NCI-H146 treated with DMSO at 0.1 percent for 48 hours (cell line): ENCODE measurements around the gene TSEN34.
"Not testable (repeated sequence)": the region's sequence is repeated elsewhere in the genome, so short reads cannot be mapped to it uniquely, and the experiment has no call there.

Experiments used
- DNase-seq: peaks from one replicate; lab custom pipeline; 2025; ENCODE audit not compliant: unreplicated experiment; lab: John Stamatoyannopoulos, UW

Gene TSEN34

DNA sequence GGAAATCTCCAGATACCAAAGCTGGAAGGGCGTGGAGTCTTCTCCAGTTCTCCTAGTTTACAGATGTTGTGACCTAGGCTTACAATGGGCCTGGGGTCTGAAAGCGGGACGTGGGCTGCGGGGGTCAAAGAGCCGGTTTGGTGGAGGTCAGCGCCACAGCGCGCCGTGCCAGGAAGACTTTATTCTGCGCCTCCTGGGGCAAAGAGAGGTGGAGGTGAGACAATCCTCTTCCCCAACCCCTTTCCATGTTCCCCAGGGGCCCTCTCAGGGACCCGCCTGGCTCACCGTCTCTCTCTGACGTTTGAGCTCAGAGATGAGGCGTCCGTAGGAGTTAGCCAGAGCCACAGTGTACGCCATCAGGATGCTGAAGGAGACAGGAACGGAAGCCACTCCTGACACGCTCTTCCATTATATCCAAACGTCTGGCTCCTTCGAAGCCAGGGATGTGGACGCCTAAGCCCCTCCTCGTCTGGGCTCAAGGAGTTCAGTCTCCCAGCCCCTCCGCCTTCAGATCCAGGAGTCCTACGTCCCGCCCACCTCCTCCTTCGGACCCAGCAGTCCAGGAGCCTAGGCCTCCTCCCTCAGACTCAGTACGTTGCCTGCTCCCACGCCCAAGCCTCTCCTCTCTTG, 30.8 kb upstream of the TSEN34 start:
- peak; percentile 59 for DNase-seq

DNA sequence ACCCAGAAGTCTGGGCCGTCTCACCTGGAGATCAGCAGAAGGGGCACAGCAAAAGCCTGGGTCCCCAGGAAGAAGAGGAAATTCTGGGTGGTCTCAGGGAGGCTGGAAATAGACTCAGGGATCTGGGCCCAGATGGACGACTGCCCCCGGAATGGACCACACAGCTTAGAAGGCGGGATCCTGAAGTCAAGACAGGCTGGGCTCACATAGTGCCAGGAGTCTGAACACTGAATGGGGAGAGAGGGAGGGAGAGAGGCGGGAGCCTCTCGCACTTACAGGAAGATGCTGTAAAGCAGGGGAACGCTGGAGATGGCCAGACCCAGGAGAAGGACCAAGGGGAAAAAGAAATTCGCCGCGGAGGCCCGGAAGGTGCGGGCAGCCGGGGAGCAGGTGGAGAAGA, 30.3 kb upstream of the TSEN34 start:
- no peak for DNase-seq

DNA sequence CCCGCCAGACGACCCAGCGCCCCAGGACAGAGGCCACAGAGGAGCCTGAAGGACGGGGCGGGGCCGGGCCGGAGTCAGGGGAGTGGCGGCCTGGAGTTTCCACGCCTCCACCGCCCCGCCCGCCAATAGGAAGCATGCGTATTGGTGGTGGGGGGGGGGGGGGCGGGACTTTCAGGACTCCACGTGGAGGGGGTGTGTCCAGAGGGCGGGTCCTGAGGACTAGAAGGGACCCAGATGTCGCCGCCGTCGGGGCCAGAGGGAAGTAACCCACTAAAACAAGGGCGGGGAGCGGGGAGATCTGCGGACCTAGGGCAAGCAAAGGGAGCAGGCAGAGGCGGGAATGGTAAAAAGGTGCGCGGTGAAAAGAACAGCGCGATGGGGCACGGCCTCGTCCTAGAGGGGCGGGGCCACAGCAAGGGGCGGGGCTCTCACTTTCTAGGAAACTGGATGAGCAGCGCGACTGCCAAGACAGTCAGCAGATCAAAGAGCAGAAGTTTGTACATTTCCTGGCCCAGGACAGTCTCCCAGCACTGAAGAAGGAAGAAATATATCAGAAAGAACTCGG, 28.8 kb upstream of the TSEN34 start:
- DNase-seq = peak; percentile 49

DNA sequence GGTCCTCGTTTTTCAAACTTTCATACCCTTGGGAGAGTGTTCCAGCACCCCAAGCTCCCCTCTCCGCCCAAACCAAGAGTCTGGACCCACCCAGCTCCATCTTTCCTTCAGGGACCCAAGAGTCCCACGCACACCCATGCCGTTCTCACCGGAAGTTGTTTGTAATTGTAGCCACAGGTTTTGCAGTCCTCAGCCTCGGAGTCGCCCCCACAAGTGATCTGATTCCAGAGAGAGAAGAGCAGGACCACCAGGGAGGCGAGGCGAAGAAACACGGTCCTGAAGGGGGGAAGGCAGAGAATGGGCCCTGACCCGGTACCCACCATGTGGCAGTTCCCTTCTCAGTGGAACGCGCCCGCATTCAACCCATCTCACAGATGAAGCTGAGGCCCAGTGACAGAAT, 28.2 kb upstream of the TSEN34 start:
- no peak for DNase-seq

DNA sequence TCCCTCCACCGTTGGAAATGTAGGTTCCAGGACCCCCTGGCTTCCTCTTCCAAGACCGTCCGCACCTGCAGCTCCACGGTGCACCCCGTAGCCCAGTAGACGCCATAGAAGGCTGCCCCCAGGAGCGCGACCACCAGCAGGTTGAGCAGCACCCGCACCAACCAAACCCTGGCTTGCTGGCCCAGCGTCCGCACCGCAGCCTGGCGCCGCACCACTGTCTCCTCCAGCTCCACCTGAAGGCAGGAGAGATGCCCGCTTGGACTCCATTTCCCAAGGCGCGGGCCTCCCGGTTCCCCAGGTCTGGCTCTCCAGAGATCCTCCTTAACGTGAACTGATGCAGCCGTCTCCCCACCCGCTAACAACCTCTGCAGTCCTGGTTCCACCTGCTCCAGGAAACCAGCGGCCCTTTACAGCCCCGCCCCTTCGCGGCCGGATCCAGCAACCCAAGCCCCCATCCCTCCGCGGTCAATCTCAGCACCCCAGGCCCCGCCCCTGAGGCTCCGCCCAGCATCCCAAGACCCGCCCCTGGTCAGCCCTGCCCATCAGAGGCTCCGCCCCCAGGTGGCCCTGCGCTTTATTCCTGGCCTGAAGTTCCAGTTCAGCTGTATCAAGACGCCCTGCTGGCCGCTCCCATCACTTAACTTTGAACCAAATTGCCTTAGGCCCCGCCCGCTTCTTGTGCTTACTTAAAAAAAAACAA, 26.6 kb upstream of the TSEN34 start:
- DNase-seq = peak; percentile 58

DNA sequence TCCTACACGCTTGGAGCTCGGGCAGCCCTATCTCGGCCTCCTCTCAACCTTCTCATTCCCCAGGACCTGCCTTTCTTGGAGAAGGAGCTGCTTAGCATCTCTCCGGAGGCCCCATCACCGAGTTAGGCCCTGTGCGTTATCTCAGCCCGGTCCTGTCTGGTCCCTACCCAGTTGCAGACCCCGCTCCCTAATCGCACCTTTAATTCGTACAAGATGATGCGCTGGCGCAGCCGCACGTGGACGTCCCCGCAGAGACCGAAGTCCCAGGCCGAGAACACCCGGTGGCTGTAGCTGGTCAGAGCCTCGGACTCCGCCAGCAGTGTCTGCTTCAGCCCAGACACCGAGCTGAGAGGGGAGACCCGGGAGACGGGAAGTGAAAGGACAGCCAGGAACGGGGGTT, 25.9 kb upstream of the TSEN34 start:
- no peak for DNase-seq

DNA sequence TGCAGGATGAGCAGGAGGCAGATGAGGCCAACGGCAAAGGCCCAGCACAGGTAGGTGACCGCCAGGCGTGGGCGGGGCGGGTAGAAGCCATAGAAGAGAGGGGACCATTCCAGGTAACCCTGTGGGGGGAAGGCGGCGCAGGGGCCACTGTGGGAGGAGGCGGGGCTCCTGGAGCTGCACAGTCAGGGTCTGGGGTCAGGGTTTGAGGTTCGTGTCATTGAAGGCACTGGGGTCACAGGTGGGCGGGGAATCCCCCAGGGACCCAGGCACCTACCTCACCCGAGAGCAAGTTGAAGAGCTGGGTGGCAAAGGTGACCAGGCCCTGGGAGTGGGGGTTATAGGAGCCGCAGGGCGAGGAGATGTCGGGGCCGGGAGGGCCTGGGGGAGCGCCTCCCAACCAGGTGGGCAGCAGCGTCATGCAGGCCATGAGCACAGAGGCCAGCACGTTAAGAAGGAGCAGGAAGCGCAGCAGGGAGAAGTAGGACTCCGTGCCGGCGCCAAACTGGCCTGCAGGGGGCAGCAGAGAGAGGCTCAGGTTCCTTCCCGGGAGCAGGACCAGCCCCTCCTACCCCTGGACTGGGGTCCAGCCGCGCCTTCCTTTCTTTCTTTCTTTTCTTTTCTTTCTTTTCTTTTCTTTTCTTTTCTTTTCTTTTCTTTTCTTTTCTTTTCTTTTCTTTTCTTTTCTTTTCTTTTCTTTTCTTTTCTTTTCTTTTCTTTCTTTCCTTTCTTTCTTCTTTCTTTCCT, 22.8 kb upstream of the TSEN34 start:
- peak; percentile 69 for DNase-seq

DNA sequence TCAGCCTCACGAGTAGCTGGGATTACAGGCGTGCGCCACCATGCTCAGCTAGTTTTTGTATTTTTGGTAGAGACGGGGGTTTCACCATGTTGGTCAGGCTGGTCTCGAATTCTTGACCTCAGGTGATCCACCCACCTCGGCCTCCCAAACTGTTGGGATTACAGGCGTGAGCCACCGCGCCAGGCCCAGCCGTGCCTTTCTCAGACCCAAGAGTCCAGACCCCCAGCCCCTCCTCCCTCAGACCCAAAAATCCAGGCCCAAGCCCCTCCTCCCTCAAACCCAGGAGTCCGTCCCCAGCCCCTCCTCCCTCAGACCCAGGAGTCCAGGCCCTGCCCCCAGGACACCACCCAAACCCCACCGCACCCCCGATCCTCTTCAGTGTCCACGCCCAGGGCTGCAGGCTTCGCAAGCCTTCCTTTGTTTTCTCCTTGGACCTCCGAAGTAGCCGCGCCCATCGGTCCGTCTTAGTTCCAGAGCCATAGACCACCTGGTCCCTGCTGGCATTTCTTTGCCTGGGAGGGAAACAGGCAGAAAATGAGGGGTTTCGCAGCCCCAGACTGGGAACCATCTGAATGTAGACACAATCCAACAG, 21.9 kb upstream of the TSEN34 start:
- DNase-seq = no peak

DNA sequence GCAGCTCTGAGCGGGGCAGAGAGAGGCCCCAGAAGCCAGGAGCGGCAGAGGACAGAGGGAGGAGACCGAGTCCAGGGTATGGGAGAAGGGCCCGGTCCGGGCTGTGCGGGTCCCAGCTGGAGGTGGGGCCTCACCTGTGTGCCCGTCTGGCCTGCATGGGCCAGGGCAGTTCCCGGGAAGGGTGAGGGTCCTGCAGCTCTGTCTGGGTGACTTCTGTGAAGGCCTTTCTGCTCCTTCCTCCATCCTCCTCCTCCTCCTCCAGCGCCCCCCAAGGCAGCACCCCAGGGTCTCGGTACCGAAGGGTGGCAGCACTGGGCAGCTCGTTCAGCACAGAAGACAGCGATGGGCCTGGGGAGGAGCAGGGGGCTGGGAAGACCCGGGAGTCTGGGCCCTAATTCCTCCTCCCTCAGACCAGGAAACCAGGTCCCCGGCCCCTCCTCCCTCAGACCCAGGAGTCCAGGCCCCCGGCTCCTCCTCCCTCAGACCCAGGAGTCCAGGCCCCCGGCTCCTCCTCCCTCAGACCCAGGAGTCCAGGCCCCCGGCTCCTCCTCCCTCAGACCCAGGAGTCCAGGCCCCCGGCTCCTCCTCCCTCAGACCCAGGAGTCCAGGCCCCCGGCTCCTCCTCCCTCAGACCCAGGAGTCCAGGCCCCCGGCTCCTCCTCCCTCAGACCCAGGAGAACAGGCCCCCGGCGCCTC, 19.2 kb upstream of the TSEN34 start:
- DNase-seq = not testable (repeated sequence)

DNA sequence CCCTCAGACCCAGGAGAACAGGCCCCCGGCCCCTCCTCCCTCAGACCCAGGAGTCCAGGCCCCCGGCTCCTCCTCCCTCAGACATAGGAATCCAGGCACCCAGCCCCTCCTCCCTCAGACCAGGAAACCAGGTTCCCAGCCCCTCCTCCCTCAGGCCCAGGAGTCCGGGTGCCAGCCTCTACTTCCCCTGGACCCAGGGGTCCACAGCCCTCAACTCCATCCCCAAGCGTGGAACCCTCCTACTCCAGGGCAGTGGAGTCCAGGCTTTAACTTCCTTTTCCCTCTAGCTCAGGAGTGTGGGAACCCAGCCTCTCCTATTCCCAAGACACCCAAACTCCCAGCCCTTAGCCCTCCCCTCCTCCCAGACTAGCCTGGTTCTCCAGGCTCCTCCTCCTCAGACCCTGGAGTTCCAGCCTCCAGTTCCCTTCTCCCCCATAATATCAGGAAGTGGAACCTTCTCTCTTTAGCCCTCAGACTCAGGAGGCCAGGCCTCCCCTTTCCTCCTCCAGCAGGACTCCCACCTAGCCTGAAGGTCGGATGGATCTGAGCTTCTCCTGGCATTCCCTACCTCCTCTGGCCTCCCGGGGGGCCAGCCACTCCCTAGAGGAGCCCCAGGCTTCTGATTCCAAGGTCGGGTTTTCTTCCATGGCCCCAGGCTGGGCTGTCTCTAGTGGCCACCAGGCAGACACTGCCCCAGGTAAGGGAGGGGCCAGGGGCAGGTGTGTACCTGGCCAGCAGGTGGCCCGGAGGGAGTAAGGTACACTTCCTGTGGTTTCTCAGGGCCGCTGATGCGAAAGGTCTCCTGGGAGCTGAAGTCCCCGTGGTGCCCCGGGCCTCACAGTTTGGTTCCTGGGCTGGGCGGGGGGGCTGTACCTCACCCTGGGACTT, 18.4 kb upstream of the TSEN34 start, which contains the start of gene TMC4:
TMC4 (minus strand) TSS at position 690 of the 888 bp plus-strand sequence; CDS start at position 647, 43 bp downstream.
- peak; percentile 77 for DNase-seq

DNA sequence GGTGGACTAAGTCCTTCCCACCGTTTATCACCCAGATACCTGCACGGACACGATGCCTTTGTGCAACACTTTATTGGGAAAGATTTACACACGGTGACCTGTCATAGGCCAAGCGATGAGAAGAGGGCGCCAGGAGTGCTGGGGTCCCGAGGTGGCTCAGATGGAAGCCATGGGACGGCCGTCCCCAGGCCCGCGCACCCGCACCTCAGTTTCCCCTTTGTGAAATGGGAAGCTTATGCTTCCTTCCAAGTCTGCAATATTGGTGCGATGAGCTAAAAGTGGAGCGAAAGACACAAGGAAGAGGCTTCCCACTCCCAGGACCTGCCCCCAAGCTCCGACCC, 17.8 kb upstream of the TSEN34 start:
- DNase-seq = no peak

DNA sequence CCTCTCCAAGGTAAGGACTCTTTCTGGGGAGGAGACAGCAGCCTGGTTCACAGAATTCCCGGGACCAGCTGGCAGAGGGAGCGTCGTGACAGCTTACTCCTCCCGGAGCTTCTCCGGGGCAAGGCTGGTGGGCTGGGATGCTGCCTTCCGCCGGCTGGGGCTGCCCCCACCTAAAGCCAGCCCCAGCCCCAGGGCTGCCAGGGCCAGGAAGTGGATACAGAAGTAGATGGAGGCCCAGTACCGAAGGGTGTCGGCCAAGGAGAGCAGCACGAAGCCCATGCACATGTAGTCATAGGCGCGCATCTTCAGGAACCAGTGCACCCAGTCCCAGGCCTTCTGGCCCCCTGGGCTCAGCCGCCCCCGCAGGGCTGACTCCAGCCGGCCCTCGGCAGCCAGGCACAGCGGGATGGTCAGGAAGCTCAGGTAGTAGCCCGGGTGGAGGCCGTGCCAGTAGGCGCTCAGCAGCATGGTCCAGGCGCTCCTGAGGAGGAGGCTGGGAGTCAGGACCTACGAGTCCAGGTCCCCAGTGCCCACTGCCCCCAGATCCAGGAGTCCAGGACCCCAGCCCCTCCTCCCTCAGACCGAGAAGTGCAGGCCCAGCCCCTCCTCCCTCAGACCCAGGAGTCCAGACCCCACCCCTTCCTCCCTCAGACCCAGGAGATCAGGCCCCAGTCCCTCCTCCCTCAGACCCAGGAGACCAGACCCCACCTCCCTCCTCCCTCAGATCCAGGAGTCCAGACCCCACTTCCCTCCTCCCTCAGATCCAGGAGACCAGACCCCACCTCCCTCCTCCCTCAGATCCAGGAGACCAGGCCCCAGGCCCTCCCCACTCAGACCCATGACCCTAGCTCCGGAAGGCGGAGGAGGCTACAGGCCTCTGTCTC, 16.9 kb upstream of the TSEN34 start:
- DNase-seq = no peak

DNA sequence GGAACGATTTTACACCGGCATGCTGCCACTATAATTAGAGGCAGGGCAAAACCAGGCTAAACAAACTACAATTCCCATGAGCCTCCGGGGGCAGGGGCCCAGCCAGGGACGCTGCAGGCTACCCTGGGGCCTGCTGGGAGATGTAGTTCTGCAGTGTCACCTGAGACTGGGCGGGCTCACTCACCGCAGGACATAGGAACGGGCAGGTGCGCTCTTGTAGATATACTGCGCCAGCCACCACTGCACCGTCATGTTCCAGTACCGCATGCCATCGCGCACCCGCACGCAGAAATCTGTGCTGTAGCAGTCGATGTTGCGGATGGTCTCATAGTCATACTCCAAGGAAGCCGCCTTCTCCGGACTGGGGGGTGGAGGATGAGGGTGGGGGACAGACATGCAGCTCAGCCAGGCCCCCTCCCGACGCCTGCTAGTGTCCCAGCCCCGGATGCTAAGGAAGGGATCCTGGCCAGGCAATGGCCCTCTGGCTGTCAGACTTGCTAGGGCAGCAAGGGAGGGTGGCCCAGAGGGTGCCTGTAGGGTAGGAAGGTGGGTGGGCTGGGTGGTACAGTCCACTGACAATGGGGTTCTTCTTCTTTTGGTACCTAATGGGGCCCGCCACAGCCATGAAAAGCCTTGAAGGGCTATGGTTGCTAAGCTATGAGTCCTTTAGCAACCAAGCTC, 12.4 kb upstream of the TSEN34 start:
- no peak for DNase-seq

DNA sequence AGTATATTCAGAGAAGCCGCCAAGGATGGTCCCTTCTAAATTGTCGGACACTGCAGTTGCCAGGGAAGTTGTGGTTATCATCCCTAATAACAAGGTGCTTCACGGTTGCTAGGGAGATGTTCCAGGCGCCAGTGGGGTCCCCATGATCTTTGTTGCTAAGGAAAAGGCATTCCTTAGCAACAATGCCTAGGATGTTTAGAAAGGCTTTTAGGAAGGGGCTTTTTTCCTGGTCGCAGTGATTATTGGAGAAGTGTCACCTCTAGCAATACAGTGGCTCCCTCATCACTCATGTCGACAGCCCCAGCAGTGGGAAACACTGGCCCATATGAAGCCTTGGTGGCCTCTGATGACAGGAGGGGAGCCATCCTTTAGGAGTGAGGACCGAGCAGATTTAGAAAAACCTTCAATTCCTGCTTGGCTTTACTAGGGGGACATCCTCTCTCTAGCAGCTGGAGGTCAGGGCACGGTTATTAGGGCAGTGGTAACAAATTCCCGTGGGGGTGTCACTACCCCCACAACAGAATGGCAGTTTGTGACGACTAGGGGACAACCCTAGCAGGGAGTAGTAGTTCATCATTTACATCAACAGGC, 11.8 kb upstream of the TSEN34 start:
- DNase-seq = no peak

DNA sequence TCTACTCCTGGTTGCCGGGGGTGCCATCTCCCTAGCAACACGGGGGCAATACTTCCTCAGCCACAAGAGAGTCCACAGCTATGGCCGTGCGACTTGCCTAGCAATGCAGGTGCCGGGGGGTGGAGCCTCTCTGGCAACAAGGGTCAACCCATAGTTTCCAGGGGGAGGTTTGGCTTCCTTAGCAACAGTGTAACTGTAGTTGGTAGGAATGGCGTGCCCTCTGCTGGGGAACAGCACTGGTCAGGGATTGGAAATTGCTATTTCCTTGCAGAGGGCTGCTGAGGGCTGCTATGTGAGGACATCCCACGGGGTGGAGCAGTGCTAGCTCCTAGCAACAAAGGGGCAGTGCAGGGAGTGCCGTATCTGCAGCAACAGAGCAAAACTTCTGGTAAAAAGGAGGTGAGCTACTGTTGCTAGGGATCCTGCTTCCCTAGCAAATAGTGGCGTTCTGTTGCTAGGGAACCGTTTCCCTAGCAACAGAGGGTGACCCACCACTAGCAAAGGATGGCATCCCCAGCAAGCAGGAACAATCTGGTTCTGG, 11.1 kb upstream of the TSEN34 start:
- DNase-seq = peak; percentile 17

DNA sequence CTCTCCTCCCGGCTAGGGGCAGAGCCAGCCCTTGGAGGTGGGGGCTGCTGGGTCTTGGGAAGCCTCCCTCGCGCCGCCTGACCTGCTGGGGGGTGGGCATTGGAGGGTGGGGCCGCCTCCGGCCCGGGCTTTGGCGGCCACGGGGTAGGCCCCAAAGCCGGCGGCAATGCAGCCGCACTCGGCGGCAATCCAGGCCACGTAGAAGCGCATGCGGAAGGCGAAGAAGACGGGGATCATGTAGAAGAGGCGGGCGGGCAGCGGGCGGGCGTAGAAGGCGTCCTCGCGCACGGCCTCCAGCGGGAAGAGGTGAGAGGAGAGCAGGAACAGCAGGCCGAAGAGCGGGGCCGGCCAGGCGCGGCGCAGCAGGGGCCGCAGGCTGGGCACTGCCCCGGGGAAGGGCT, 10.4 kb upstream of the TSEN34 start:
- DNase-seq = no peak

DNA sequence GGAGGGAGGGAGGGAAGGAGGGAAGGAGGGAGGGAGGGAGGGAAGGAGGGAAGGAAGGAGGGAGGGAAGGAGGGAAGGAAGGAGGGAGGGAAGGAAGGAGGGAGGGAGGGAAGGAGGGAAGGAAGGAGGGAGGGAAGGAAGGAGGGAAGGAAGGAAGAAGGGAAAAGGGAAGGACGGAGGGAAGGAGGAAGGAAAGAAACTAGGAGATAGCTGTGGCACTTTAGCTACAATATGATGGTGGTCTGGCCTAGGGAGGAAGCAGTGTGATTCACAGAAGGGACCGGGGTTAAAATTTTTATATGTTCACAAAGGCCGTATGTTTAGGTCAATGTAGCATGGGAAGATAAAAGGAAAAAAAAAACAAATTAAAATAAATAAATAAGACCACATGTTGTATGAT, 9.2 kb upstream of the TSEN34 start:
- DNase-seq = not testable (repeated sequence)

DNA sequence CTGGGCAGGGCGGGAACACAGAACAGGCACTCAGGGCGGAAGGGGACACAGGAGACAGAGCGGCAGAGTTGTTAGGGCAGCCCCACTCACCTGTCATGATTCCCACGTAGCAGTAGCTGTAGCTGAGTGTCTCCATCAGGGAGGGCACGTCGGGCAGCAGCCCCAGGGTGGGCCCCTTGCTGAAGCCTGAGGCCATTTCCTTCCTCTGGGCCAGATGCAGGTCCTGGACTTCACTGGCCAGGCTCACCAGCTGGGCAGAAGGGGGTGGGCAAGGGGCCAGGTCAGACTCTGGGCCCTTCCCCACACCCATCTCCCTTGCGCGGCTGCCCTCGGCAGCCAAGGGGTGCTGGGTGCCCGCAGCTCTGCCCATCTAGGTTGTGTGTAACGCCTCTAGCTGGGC, 7.7 kb upstream of the TSEN34 start:
- DNase-seq = no peak
